HG03060 (cell line): Measurements from ENCODE around the gene KRT1.

Experiments used
- ATAC-seq: cut with Tn5 transposase; IDR thresholded peaks from one replicate; pipeline ENCODE4 v1.9.1; 2021; ENCODE audit warnings: low read depth, moderate number of reproducible peaks; ENCODE audit not compliant: unreplicated experiment

Gene KRT1

GRCh38 chr12:52662918-52663229 lies 17.3 kb downstream of the KRT1 start:
- no peak for ATAC-seq

- no peak for ATAC-seq
Observed at GRCh38 chr12:52662093-52662917, 17.9 kb downstream of the KRT1 start.

- ATAC-seq = no peak
Observed at GRCh38 chr12:52661668-52662067, 18.5 kb downstream of the KRT1 start.

- ATAC-seq = no peak
Observed at GRCh38 chr12:52660934-52661499, 19.2 kb downstream of the KRT1 start.

GRCh38 chr12:52659951-52660350 lies 20.3 kb downstream of the KRT1 start:
- ATAC-seq = no peak

GRCh38 chr12:52659395-52659794 lies 20.8 kb downstream of the KRT1 start:
- no peak for ATAC-seq

GRCh38 chr12:52658196-52658595 lies 22.0 kb downstream of the KRT1 start:
- no peak for ATAC-seq

- no peak for ATAC-seq
Observed at GRCh38 chr12:52657250-52657902, 22.8 kb downstream of the KRT1 start.

GRCh38 chr12:52656616-52657015 lies 23.6 kb downstream of the KRT1 start:
- ATAC-seq = no peak

- no peak for ATAC-seq
Observed at GRCh38 chr12:52655720-52656124, 24.5 kb downstream of the KRT1 start.

GRCh38 chr12:52655251-52655650 lies 25.0 kb downstream of the KRT1 start:
- ATAC-seq = no peak

GRCh38 chr12:52651726-52652261 lies 28.4 kb downstream of the KRT1 start, which contains the start of gene KRT2:
Gene KRT2 (minus strand): TSS chr12:52652211. CDS start chr12:52652142, 69 bp downstream.
- no peak for ATAC-seq

GRCh38 chr12:52650520-52651081 lies 29.6 kb downstream of the KRT1 start:
- no peak for ATAC-seq

- no peak for ATAC-seq
Observed at GRCh38 chr12:52649066-52649465, 31.1 kb downstream of the KRT1 start.

- ATAC-seq = no peak
Observed at GRCh38 chr12:52648012-52648550, 32.1 kb downstream of the KRT1 start.

GRCh38 chr12:52647601-52648000 lies 32.6 kb downstream of the KRT1 start:
- no peak for ATAC-seq

- no peak for ATAC-seq
Observed at GRCh38 chr12:52646613-52647012, 33.6 kb downstream of the KRT1 start.

- ATAC-seq = no peak
Observed at GRCh38 chr12:52645982-52646381, 34.2 kb downstream of the KRT1 start.

- no peak for ATAC-seq
Observed at GRCh38 chr12:52645120-52645761, 35.0 kb downstream of the KRT1 start.

GRCh38 chr12:52644078-52644415 lies 36.2 kb downstream of the KRT1 start:
- no peak for ATAC-seq
